Right lobe of liver (tissue), 6 donors: Measurements from ENCODE around the gene UBE2QL1. TPM values are rescaled to one million over a fixed set of nuclear protein-coding genes. Genes with fewer than 3 reads are reported as not detected.

ENCODE experiments used
- ATAC-seq, 4 donors: fragments of 200-7000 bp; cut with Tn5 transposase; one replicate each; pipeline ENCODE4 v1.9.1; 2020; ENCODE audit warnings: mild to moderate bottlenecking in 4 of 4, moderate library complexity in 4 of 4
- DNase-seq, 3 donors: peaks; one replicate each; pipeline ENCODE4 v3.0.0-alpha.2; 2020
- H3K27ac ChIP-seq, 3 donors: fragments of 200-600 bp; one replicate each; pipeline ENCODE4 v1.8.0; 2022
- H3K27me3 ChIP-seq, 2 donors: fragments of 200-600 bp; one replicate each; pipeline ENCODE4 v1.8.0; 2022
- H3K36me3 ChIP-seq, 4 donors: fragments of 200-600 bp; sonication (generic) in 1 of 4; one replicate each; pipeline versions ENCODE4 v1.5.1 to v1.8.0; 2017 to 2022; ENCODE audit warnings: control low read depth in 1 of 4
- H3K4me1 ChIP-seq, 4 donors: fragments of 200-600 bp; sonication (generic) in 1 of 4; one replicate each; pipeline versions ENCODE4 v1.5.1 to v1.8.0; 2017 to 2022; ENCODE audit warnings: control low read depth in 1 of 4
- H3K4me3 ChIP-seq, 3 donors: fragments of 200-600 bp; one replicate each; pipeline ENCODE4 v1.8.0; 2022
- H3K9me3 ChIP-seq, 4 donors: fragments of 200-600 bp; sonication (generic) in 1 of 4; one replicate each; pipeline versions ENCODE4 v1.5.1 to v1.8.0; 2017 to 2022; ENCODE audit warnings: control low read depth in 1 of 4
- POLR2A ChIP-seq: fragments of 450-650 bp; IDR thresholded peaks from one replicate; pipeline ENCODE4 v1.6.1; 2017; ENCODE audit warnings: antibody characterized with exemption, mild to moderate bottlenecking
- WGBS: methylation state at CpG from one replicate; pipeline ENCODE4 v1.1.6; 2018; ENCODE audit warnings: low coverage, low lambda C conversion rate; ENCODE audit not compliant: insufficient coverage; ENCODE audit errors: missing lambda C conversion rate; 5-methylcytosine and 5-hydroxymethylcytosine counted together
- intact Hi-C, 2 donors: fragments of 100-400 bp; cut with DNase I; formaldehyde crosslinking; loops; one replicate each; pipeline versions ENCODE4 v1.11.2 to v1.14.1; 2022
- total RNA-seq, 6 experiments: library from RNA; depleted of rRNA in 2 of 6; stranded (reverse); fragments of >200 nt in 2 of 6; fragmentation: NEBNext Ultra II Directional in 3 of 6; extraction: Animal tissue kit (Norgen Biotek cat#: 25700) in 3 of 6; gene quantifications; one replicate each; pipeline versions ENCODE4 v1.1.0 to v1.2.4, GENCODE V29; 2016 to 2023
- TF ChIP-seq, protein P1 (sequence below), 4 donors: fragments of 200-600 bp in 3 of 4; fragments of 450-650 bp in 1 of 4; IDR thresholded peaks; one replicate each; pipeline versions ENCODE4 v1.5.1 to v1.8.0; 2016 to 2022; ENCODE audit warnings: antibody characterized with exemption in 4 of 4, mild to moderate bottlenecking in 2 of 4
- donor health status: DM: no; HTN: yes; CAD: no.
- donor health status: DM: no; HTN: no; CAD: no.
- donor health status: DM: no; HTN: no; CAD: no.
- donor health status: DM: no; HTN: yes; CAD: no.
- donor health status: DM: no; HTN: yes; CAD: no.

Gene UBE2QL1
- total RNA-seq, 6 experiments from 2014 or later = 0.20 to 0.74 (median 0.54) TPM

DNA sequence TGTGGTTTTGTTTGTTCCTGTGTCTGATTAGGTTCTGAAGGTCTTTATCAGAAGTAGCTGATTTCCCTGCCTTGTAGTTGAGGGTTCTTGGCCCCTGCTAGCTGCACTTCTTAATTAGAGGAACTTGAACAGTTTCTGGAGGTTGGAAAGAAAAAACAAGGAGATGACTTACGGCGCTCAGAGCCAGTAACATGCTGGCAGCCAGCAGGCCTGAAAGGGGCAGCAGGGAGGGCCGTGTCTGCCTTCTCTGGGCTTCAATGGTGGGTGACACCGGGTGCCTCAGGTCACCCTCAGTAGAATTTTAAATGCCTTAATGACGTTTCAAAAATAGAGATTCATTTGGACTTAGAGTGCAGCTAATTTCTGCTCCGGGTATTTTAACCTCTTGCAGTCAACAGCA lies 15.8 kb downstream of the UBE2QL1 start:
- TF ChIP-seq, protein P1, sequence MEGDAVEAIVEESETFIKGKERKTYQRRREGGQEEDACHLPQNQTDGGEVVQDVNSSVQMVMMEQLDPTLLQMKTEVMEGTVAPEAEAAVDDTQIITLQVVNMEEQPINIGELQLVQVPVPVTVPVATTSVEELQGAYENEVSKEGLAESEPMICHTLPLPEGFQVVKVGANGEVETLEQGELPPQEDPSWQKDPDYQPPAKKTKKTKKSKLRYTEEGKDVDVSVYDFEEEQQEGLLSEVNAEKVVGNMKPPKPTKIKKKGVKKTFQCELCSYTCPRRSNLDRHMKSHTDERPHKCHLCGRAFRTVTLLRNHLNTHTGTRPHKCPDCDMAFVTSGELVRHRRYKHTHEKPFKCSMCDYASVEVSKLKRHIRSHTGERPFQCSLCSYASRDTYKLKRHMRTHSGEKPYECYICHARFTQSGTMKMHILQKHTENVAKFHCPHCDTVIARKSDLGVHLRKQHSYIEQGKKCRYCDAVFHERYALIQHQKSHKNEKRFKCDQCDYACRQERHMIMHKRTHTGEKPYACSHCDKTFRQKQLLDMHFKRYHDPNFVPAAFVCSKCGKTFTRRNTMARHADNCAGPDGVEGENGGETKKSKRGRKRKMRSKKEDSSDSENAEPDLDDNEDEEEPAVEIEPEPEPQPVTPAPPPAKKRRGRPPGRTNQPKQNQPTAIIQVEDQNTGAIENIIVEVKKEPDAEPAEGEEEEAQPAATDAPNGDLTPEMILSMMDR (IDR thresholded peaks at IDR 0.05) = no peak
- TF ChIP-seq POLR2A = no peak
- 92% methylated on average over 3 of the region's 6 CpGs for WGBS
- Histone ChIP-seq H3K27me3 (no peaks in the 10 kb centered on the region), H3K4me1 (no peaks in the 10 kb centered on the region), H3K9me3 (no peaks in the 10 kb centered on the region), H3K36me3 (no peaks in the 10 kb centered on the region), H3K27ac (no peak overlapping the region), H3K4me3 (no peak overlapping the region)
- DNase-seq (no peak), ATAC-seq (no peak)
- intact Hi-C loops = no loop called here

DNA sequence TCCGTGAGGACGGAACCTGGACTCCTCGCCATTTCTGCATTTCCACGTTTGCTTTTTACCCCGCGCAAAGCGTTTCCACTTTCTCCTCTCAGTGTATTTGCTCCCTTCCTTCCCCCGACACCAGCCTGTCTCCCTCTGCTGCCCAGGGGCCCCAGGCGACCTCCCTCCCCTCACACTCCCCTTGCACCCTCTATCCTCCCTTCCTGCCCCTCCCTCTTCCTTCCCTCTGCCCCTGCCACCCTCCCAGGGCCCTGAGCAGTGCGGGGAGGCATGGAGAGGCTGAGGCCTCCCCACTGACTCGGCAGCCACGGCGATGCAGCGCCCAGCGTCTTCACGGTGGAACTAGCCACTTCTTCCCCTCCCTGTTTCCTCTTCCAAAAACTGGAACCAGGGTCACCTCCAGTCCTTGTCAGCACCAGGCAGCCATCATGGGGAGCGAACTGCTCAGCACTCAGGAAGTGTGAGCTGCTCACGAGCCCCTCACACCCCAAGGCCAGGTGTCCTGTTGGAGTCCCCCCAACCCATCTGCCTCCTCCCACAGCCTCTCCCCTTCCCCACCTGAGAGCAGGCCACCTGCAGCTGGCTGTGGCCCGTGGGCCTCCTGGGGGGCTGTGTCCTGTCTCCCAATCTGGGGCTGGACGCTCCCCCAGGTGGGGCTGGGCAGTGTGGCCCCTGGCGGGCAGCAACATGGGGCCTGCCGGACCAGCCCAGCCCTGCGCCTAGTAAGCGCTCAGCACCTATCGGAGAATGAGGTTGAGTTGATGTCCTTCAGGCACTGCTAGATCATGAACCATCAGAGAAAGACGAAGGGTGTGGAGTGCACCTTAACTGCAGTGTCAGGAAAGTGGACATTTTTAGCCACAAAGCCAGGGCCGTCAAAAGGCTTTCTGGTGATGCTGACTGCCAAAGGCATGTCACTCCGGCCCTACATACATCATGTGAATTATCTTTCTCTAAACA lies 17.5 kb downstream of the UBE2QL1 start:
- H3K27ac ChIP-seq = no peak overlapping the region
- no peaks in the 10 kb centered on the region for H3K36me3 ChIP-seq
- ATAC-seq (no peak), DNase-seq (peak in 1 of 3 donors; percentile 23)
- intact Hi-C loops = no loop called here
- H3K4me1 ChIP-seq = peaks cover 0 to 10% (median 0%) of the 10 kb centered on the region in 4 donors
- no peak overlapping the region for H3K4me3 ChIP-seq
- no peaks in the 10 kb centered on the region for H3K9me3 ChIP-seq
- TF ChIP-seq, protein P1 (IDR thresholded peaks at IDR 0.05) = no peak
- no peak for TF ChIP-seq POLR2A
- whole genome bisulfite sequencing = 59% methylated on average over 12 of the region's 28 CpGs
- no peaks in the 10 kb centered on the region for H3K27me3 ChIP-seq

DNA sequence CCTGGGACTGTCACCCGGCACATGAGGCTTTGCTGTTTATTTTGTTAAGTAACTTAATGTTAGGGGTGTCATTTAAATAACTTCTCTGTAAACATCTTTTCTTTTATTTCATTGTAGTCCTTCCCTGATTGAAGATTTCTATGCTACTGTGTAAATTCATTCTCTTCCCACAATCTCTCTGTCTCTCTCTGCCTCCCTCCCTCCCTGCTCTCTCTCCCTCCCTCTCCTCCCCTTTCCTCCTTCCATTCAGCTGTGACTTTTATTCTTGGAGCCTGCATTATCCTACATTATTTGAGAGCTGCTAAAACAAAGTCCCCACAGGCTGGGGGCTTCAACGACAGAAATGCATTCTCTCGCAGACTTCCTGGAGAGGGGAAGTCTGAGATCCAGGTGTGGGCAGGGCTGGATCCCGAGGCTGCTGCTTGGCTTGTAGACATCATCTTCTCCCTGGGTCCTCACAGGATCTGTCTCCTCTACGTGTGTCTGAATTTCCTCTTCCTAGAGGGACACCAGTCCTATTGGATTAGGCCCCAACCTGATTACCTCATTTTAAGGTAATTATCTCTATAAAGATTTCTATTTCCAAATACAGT lies 18.4 kb downstream of the UBE2QL1 start:
- intact Hi-C loops = no loop called here
- H3K27ac ChIP-seq = no peak overlapping the region

DNA sequence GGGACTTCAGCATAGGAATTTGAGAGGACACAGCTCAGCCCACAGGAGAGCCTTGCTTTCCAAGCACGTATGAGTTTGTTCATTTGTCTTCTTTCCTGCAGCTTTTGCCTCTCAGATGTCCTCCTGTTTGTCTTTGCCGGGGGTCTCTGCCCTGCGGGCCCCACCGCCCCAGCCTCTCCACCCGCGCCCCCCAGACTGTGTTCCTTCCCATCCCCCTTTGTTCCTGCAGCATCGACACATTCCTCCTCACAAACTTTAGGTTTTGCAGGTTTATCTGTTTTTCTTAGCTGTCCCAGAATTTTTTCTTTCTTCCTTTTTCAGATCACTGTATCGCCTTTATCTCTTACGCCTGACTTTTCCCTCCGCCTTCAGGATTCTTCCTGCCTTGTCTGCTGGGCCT lies 18.9 kb downstream of the UBE2QL1 start:
- H3K4me3 ChIP-seq = no peak overlapping the region
- H3K9me3 ChIP-seq = no peaks in the 10 kb centered on the region
- DNase-seq = peak in 1 of 3 donors; percentile 13
- TF ChIP-seq, protein P1 (IDR thresholded peaks at IDR 0.05) = no peak
- no peak for TF ChIP-seq POLR2A
- 75% methylated on average over 6 of the region's 10 CpGs for WGBS
- peaks cover 0 to 10% (median 0%) of the 10 kb centered on the region in 4 donors for H3K4me1 ChIP-seq
- ATAC-seq = no peak
- no peak overlapping the region for H3K27ac ChIP-seq
- H3K36me3 ChIP-seq = no peaks in the 10 kb centered on the region
- intact Hi-C loops = no loop called here
- H3K27me3 ChIP-seq = no peaks in the 10 kb centered on the region

More for the DNA sequence above, 18.4 kb downstream of the UBE2QL1 start:
- DNase-seq = peak in 1 of 3 donors; percentile 18
- H3K36me3 ChIP-seq = no peaks in the 10 kb centered on the region
- TF ChIP-seq POLR2A = no peak
- TF ChIP-seq, protein P1 (IDR thresholded peaks at IDR 0.05) = no peak
- H3K4me1 ChIP-seq = peaks cover 0 to 10% (median 0%) of the 10 kb centered on the region in 4 donors
- no peaks in the 10 kb centered on the region for H3K9me3 ChIP-seq
- no peak for ATAC-seq
- H3K27me3 ChIP-seq = no peaks in the 10 kb centered on the region
- whole genome bisulfite sequencing = 74% methylated on average over 5 of the region's 5 CpGs
- no peak overlapping the region for H3K4me3 ChIP-seq
